GM21423 (cell line): ENCODE measurements around the gene RBM48.
"Not testable (repeated sequence)": the region's sequence is repeated elsewhere in the genome, so short reads cannot be mapped to it uniquely, and the experiment has no call there.

Experiments used
- ATAC-seq: cut with Tn5 transposase; IDR thresholded peaks from one replicate; pipeline ENCODE4 v1.9.1; 2021; ENCODE audit warnings: mild to moderate bottlenecking, moderate library complexity; ENCODE audit not compliant: unreplicated experiment

The RBM48 gene

DNA sequence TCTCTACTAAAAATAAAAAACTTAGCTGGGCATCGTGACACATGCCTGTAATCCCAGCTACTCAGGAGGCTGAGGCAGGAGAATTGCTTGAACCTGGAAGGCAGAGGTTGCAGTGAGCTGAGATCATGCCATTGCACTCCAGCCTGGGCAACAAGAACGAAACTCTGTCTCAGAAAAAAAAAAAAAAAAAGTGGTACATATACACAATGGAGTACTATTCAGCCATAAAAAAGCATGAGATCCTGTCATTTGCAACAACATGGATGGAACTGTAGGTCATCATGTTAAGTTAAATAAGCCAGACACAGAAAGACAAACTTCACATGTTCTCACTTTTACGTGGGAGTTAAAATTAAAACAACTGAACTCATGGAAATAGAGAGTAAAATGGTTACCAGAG is 14.9 kb downstream of the RBM48 start:
- not testable (repeated sequence) for ATAC-seq

DNA sequence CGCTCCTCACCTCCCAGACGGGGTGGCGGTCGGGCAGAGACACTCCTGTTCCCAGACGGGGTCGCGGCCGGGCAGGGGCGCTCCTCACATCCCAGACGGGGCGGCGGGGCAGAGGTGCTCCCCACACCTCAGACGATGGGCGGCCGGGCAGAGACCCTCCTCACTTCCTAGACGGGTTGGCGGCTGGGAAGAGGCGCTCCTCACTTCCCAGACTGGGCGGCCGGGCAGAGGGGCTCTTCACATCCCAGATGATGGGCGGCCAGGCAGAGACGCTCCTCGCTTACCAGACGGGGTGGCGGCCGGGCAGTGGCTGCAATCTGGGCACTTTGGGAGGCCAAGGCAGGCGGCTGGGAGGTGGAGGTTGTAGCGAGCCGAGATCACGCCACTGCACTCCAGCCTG is 16.5 kb downstream of the RBM48 start:
- ATAC-seq, result not testable (repeated sequence)

DNA sequence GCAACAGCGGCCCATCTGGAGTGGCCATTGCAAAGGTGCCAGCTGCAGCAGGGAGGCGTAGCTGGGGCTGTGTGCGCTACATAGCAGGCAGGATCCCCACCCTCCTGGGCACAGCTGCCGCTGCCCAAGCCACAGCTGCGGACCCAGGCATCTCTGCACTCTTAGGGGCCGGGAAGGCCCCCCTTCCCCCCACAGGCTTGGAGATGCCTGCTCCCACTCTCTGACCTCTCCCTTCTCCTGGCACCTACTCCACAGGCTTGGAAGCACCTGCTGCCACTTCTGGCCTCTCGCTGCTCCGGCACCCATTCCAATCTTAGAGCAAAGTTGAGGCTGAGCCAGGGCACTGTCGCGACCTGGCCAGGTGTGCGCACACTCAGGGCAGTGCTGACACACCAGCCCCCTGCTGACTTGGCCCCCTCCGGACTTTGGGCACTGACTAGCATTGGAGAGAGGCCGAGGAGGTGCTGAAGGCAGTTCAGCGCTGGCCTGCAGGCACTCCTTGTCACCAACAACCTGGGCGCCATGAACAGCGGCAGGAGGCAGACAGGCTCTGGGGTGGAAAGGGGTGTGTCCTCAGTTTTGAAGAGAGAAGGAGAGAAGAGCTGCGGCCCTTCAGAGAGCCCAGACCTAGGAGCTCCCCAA is 18.4 kb downstream of the RBM48 start:
- no peak for ATAC-seq

DNA sequence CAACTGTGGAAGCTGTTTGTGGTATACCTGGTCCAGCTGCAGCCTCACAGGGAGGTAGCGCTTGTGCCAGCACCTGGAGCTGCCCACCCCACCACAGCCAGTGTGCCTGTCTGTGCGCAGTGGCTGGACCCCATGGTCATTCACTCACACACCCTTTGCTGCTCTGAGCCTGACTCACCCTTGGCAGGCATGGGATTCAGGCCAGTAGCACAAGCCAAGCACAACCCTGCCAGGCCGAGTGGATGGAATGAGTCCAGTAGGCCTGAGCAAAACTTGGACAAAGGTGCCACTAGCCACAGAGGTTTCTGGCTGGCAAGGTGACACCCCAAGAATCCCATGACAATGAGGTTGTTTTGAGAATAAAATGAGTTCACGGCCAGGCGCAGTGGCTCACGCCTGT is 19.0 kb downstream of the RBM48 start:
- no peak for ATAC-seq

DNA sequence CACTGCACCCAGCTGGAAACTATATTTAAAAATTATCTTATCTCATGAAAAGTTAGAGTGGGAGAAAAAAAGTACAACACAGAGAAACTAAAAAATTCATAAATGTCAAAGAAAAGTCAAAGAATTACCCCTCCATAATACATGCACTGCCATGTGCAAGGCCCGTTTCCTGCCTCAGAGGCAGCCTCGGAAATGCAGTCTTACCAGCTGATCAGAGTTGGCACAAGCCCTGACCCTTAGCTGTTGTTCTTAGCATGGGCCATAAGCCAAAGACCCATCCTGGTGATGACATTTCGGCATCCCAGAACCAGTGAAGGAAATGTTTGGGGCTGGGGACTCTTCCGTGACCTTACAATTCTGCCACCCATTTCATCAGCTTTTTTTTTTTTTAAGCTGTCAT is 21.6 kb downstream of the RBM48 start:
- ATAC-seq, result no peak

DNA sequence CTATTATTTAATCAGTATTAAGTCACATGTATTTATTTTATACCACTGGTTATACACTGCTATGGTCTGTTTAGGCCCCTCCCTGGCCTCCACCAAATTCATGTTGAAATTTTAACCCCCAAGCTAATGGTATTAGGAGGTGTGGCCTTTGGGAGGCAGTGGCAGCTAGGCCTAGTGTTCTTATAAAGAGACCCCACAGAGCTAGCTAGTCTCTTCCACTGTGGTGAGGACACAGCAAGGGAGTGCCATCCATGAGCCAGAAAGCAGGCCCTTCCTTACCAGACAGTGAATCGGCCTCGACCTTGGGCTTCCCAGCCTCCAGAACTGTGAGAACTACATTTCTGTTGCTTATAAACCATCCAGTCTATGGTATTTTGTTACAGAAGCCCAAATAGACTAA is 28.7 kb downstream of the RBM48 start:
- no peak for ATAC-seq

DNA sequence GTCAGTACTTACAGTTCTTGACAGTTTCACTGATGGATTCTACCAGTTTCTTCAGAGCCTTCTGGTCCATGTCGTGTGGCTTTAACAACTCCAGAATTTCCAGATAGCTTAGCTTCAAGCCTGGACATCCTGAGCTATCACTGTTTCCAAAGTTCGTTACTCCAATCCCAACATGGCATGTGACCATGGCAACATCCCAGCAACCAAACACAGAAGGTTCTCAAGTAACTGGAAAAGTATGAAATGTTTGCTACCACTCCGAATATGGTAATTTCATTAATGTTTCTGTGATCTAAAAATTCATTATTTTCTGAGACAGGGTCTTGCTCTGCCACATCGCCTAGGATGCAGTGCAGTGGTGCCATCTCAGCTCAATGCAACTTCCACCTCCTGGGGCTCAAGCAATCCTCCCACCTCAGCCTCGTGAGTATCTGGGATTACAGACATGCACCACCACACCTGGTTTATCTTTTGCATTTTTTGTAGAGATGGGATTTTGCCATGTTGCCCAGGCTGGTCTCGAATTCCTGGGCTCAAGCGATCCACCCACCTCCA is 29.3 kb downstream of the RBM48 start:
- ATAC-seq, result no peak

DNA sequence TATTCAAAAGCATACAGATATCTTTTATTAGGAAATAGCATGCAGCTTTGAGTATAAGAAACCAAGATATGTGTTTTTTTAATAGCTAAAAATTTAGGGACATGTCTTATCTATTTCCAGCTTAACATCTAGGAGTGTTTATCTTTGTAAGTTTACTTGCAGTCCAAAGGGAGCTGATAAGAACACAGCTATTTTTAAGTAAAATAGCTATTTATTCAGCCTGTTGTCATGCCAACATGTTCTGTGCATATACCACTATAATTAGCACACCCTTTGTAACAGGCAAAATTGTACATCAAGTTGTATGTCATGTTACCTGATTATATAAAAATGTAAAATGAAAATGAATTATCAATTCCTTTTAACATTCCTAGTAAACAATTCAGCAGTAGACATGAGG is 32.0 kb downstream of the RBM48 start:
- ATAC-seq, result no peak

DNA sequence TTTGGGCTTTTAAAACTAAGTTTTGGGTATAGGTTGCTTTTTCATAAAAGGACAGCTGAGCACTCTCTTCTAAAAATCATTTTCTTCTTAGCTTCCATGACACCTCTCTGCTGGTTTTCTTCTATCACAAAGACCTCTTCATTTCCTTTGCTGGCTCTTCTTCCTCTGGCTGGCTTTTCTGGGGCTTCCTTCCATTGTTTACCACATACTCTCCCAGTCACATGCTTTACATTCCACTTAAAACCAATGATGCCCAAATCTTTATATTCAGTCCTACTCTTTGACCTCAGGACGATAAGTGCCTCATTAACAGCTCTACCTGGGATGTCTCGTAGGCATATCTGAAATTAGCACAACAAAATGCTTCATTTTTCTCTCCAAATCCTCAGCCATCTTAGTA is 34.8 kb downstream of the RBM48 start:
- ATAC-seq, result no peak

DNA sequence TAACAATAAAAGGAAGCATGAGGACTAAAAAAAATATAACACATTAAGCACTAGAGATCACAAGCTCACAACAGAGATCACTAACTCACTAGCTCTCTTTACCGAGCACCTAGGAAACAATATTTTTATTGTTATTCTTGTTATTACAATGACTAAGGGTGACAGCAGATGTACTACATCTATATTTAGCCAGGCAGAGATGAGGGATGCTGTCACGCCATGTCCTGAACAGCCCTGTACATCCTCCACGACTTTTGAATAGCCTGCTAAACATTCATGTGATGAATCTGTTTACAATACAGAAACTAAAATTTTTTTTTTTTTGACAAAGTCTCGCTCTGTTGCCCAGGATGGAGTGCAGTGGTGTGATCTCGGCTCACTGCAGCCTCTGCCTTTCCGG is 38.9 kb downstream of the RBM48 start:
- ATAC-seq, result no peak

DNA sequence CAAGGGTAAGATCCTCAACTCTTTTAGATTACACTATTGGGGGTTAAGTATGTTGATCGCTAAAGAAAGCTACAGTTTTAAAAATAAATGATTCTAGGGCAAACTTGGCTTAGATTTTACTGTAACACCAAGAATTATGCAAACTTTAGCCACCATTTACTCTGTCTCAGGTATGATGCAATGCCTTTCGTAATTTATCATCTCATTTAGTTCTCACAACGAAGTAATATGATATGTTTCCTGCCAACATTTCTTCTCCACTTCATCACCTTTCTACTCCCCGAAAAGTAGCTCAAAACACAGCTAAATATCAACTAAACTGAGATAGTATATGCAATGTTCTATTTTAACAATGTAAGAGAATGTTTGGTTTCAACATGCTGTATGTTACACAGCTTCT is 40.5 kb downstream of the RBM48 start:
- ATAC-seq, result no peak

DNA sequence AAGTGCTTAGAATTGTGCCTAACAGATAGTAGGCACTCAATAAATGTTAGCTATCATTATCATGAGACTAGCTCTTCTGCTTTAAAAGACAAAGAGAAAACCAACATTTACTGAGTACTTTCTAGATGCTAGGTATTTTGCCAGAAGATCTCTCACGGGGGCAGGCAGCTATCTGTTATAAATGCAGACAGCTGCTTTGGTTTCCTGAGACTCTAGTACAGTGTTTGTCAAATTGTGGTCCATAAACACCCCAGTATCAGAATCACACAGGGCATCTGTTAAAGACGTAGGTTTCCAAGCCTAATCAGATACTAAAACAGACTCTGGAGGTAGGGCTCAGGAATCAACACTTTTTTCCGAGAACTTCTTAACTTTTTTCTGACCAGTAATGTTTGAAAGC is 47.7 kb downstream of the RBM48 start:
- ATAC-seq, result no peak

DNA sequence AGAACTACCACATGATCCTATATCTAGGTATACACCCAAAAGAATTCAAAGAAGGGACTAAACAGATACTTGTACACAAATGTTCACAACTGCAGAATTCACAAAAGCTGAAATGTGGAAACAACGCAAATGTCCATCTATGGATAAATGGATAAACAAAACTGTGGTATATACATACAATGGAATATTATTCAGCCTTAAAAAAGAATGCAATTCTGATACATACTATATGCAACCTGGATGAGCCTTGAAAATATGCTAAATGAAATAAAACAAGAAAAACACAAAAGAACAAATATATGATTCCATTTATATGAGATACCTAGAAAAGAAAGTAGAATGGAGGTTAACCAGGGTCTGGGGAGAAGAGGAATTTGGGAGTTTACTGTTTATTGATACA is 54.4 kb downstream of the RBM48 start:
- no peak for ATAC-seq

DNA sequence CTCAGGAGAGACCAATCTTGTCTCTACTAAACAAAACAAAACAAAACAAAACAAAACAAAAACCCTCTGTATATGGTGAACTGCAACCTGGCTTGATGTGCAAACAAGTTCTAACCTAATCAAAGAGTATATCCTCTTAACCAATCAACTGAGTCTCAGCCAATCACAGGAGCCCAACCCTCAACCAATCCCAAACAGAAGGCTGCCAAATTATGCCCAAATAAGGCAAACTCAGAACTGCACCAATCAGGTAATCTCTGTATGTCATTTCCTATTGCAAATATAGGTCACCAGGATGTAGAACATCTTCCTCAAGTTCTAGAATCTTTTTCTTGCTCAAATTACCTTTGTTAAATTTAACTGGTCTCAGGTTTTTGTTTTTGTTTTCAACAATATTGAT is 56.4 kb downstream of the RBM48 start:
- no peak for ATAC-seq

DNA sequence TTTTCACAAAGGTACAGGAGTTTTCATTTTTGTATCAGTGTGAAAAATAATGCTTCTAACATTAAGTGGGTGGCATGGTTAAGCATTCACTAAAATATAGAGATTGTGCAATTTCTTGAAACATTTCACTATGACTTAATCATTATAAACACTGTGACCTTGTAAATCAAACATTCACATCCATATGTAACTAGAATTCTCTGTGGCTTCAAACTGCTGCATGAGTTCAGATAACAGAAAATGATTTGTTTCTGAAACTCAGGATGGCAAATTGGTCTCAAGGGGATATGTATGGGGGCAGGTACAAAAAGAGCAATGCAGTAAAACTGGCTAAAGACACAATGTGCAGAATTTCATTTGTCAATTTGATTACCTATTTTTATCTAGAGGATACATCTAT is 57.8 kb downstream of the RBM48 start:
- no peak for ATAC-seq

DNA sequence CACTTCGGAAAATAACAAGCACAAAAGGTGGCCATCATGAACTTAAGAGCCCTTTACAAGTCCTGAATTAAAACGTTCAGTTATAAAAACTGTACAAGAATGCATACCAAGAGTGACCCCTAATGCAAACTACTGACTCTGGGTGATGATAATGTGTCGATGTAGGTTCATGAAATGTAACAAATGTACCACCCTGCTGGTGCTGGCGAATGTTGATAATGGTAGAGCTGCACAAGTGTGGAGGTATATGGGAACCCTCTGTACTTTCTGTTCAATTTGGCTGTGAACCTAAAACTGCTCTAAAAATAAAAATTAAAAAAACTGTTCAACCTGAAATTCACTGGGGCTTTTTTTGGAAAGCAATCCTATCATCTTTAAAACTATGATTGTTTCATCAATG is 58.2 kb downstream of the RBM48 start:
- no peak for ATAC-seq
